Fibroblast of mammary gland (primary cell): ENCODE data around the gene C6orf47.

ENCODE experiments used
- DNase-seq: peaks from one replicate; pipeline ENCODE4 v3.0.0-alpha.2; 2010; ENCODE audit warnings: low read depth
- H3K4me3 ChIP-seq: 2 replicates; pipeline ENCODE4 v1.5.1; 2011; ENCODE audit warnings: low read depth, mild to moderate bottlenecking, low read length, moderate library complexity; ENCODE audit not compliant: control insufficient read depth
- CTCF ChIP-seq: conservative IDR thresholded peaks from 2 replicates; pipeline ENCODE4 v1.5.1; 2011; ENCODE audit warnings: low read depth, low read length, inconsistent platforms; ENCODE audit not compliant: control insufficient read depth, insufficient read depth

Gene C6orf47

DNA sequence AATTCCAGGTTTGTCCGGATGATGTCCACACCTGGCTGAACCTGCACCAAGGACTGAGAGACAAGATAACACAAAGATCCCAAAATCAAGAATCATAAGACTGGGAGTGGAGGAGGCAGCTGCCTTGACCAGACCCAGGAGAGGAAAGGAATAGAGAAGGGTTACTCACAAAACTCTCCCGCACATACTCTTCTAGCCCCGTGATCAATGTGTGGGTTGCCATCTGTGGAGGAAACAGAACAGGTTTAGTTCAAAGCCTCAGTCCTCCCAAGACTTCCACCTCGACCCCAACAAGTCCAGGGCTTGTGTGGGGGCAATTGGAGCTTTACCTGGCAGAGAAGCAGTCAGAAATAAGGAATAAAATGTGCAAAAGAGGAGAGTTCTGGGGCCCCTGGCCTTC is 19.2 kb downstream of the C6orf47 start:
- TF ChIP-seq CTCF: no peak
- no peak for DNase-seq
- H3K4me3 ChIP-seq: no peak overlapping the region

DNA sequence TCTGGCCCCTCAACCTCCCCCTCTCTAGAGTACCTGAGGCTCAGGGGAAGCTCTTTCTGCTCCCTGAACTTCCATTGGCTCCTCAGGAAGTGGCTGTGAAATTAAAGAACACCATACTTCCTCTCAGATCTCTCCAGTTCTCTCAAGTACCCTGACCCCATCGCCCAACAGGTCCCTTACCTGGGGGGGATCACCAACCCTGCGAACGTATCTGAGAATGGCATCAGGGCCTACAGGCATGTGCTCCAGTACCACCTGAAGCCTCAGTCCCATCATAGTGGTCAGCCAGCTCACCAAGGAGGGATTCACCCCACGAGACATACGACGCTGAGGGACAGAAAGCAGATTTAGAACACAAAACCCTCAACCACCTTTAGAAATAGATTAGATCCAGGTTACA is 20.0 kb downstream of the C6orf47 start:
- DNase-seq: no peak
- TF ChIP-seq CTCF: no peak
- no peak overlapping the region for H3K4me3 ChIP-seq

DNA sequence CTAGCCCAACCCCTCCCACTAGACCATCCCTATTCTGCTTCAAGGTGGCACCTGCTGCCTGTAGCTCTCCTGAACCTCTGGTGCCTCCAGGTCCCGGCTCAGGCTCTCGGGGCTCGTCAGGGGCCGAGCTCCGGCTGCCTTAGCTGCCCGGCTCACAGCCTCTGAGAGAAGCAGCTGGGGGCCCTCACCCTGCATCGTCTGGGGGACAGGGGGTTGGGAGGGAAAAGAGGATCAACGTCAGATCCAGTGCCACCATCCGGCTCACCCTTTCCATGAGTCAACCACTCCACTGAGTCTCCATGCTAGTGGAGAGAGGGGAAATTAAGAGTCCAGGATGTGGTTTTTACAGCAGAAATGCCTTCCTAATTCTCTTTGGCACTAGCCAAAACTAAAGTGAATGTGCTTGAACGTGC is 21.1 kb downstream of the C6orf47 start:
- no peak for TF ChIP-seq CTCF
- H3K4me3 ChIP-seq: no peak overlapping the region
- DNase-seq: peak; percentile 73

- H3K4me3 ChIP-seq: no peak overlapping the region
- no peak for TF ChIP-seq CTCF
Observed at GRCh38 chr6:31639043-31639442, 21.5 kb downstream of the C6orf47 start.

DNA sequence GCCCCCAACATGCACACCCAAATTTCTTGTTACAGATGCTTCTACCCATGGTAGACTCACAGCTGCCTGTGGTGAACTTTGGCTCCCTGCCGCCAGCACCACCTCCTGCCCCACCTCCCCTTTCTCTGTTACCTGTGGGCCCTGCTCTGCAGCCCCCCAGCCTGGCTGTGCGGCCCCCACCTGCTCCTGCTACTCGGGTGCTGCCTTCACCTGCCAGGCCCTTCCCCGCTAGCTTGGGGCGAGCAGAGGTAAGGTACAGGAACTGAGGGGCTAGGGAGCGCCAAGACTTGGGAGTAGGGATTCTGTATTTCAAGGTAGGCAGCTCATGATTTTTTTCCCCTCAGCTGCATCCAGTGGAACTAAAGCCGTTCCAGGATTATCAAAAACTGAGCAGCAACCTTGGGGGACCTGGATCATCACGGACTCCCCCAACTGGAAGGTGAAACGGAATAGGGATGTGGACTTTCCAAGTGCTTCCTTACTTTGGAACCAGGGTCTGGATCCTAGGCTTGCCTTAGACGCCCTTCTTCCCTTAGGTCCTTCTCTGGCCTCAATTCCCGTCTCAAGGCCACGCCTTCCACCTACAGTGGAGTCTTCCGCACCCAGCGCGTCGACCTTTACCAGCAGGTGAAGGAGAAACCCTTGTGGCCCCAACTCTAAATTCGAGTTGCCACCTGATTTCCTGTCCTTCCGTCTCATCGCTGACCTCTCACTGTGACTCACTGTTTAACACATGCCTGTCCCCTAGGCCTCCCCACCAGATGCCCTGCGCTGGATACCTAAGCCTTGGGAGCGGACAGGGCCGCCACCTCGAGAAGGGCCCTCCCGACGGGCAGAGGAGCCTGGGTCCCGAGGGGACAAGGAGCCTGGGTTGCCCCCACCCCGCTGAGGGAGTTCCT is 23.6 kb downstream of the C6orf47 start:
- no peak overlapping the region for H3K4me3 ChIP-seq
- DNase-seq: no peak
- no peak for TF ChIP-seq CTCF

More at GRCh38 chr6:31639043-31639442, 21.5 kb downstream of the C6orf47 start:
- DNase-seq: no peak

DNA sequence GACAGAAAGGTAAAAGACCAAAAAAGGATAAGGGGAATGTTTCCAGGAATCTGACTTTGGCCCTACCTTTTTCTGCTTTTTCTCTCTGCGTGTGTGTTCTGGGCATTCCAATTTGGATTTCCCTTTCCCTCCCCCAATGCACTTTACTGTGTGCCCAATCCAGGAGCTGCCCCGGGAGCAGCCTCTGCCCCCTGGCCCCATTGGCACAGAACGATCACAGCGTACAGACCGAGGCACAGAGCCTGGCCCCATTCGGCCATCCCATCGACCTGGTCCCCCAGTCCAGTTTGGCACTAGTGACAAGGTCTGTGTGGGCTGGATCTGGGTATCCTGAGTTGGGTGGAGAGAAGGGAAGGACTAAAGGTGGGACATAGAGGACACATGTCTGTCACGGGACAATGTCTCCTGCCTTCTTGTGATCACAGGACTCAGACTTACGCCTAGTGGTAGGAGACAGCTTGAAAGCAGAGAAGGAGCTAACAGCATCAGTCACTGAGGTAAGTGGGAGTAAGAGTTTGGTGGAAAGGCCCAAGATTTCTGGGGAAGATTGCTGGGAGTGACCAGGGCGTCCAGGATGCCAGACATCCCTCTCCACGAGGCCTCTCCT is 25.5 kb downstream of the C6orf47 start:
- no peak overlapping the region for H3K4me3 ChIP-seq
- no peak for TF ChIP-seq CTCF
- no peak for DNase-seq
